CD14-positive monocyte (primary cell): ENCODE results near the gene NSMCE1. TPM values are rescaled to one million over a fixed set of nuclear protein-coding genes. Genes with fewer than 3 reads are reported as not detected.

Experiments used
- DNase-seq, 3 donors: peaks; one replicate each; pipeline ENCODE4 v3.0.0-alpha.2; 2011 to 2022
- H2AFZ ChIP-seq: 2 replicates; pipeline ENCODE4 v1.6.0; 2012; ENCODE audit warnings: mild to moderate bottlenecking, low read depth, low read length, inconsistent platforms; ENCODE audit not compliant: insufficient read depth, poor library complexity, severe bottlenecking
- H3K27ac ChIP-seq, 2 donors: 1 replicate in 1 of 2; 2 replicates in 1 of 2; pipeline ENCODE4 v1.5.1; 2012 to 2013; ENCODE audit warnings: low read length in 2 of 2, control low read depth in 1 of 2, inconsistent platforms in 1 of 2, low read depth in 1 of 2, mild to moderate bottlenecking in 1 of 2
- H3K27me3 ChIP-seq, 2 donors: one replicate each; pipeline versions ENCODE4 v1.6.0 to v1.6.1; 2011 to 2013; ENCODE audit warnings: low read length in 2 of 2; ENCODE audit not compliant: control insufficient read depth in 2 of 2, insufficient read depth in 2 of 2
- H3K36me3 ChIP-seq, 2 donors: replicated peaks in 1 of 2; 1 replicate in 1 of 2; 2 replicates in 1 of 2; pipeline versions ENCODE4 v1.5.1 to v1.6.1; 2012 to 2013; ENCODE audit warnings: low read length in 2 of 2, control low read depth in 1 of 2, inconsistent platforms in 1 of 2, mild to moderate bottlenecking in 1 of 2; ENCODE audit not compliant: insufficient read depth in 2 of 2, control insufficient read depth in 1 of 2
- H3K4me1 ChIP-seq, 2 donors: 1 replicate in 1 of 2; 2 replicates in 1 of 2; pipeline versions ENCODE4 v1.5.1 to v1.6.1; 2012 to 2013; ENCODE audit warnings: low read length in 2 of 2, control low read depth in 1 of 2, inconsistent platforms in 1 of 2, mild to moderate bottlenecking in 1 of 2, moderate library complexity in 1 of 2; ENCODE audit not compliant: insufficient read depth in 2 of 2, control insufficient read depth in 1 of 2
- H3K4me2 ChIP-seq: replicated peaks from 2 replicates; pipeline ENCODE3; 2012; ENCODE audit warnings: low read length, moderate library complexity, mild to moderate bottlenecking; ENCODE audit not compliant: poor library complexity, severe bottlenecking; ENCODE audit errors: extremely low read depth
- H3K4me3 ChIP-seq, 3 experiments: fragments of 200-600 bp in 1 of 3; sonication (generic) in 1 of 3; replicated peaks in 1 of 3; 1 replicate in 2 of 3; 2 replicates in 1 of 3; pipeline ENCODE4 v1.5.1; 2011 to 2013; ENCODE audit warnings: low read length in 3 of 3, mild to moderate bottlenecking in 3 of 3, control low read depth in 2 of 3, low read depth in 2 of 3, inconsistent platforms in 1 of 3, moderate library complexity in 1 of 3
- H3K79me2 ChIP-seq: 2 replicates; pipeline ENCODE4 v1.6.0; 2012; ENCODE audit warnings: mild to moderate bottlenecking, control low read depth, inconsistent platforms, low read length, moderate library complexity; ENCODE audit not compliant: insufficient read depth
- H3K9ac ChIP-seq: 2 replicates; pipeline ENCODE4 v1.6.0; 2017; ENCODE audit warnings: low read length, mild to moderate bottlenecking; ENCODE audit not compliant: insufficient read depth, poor library complexity, severe bottlenecking
- H3K9me3 ChIP-seq, 2 donors: replicated peaks in 1 of 2; 1 replicate in 1 of 2; 2 replicates in 1 of 2; pipeline versions ENCODE4 v1.5.1 to v1.6.1; 2012 to 2013; ENCODE audit warnings: low read length in 2 of 2, control low read depth in 1 of 2; ENCODE audit not compliant: control insufficient read depth in 1 of 2, insufficient read depth in 1 of 2
- H4K20me1 ChIP-seq: 2 replicates; pipeline ENCODE4 v1.6.0; 2012; ENCODE audit warnings: mild to moderate bottlenecking, low read length, control low read depth, moderate library complexity; ENCODE audit not compliant: insufficient read depth
- H3K27ac Mint-ChIP-seq, 7 donors: one replicate each; pipeline ENCODE4 v1.8.0; 2020; ENCODE audit warnings: mild to moderate bottlenecking in 7 of 7, mixed read lengths in 7 of 7, moderate library complexity in 6 of 7, inconsistent platforms in 2 of 7
- H3K27me3 Mint-ChIP-seq, 3 donors: one replicate each; pipeline ENCODE4 v1.8.0; 2021 to 2022; ENCODE audit warnings: low read depth in 3 of 3, mild to moderate bottlenecking in 3 of 3, mixed read lengths in 3 of 3, moderate library complexity in 3 of 3, inconsistent platforms in 1 of 3
- H3K36me3 Mint-ChIP-seq, 2 donors: one replicate each; pipeline ENCODE4 v1.8.0; 2020; ENCODE audit warnings: mixed read lengths in 2 of 2, inconsistent platforms in 1 of 2, mild to moderate bottlenecking in 1 of 2
- H3K4me1 Mint-ChIP-seq: one replicate; pipeline ENCODE4 v1.8.0; 2020; ENCODE audit warnings: mild to moderate bottlenecking, mixed read lengths
- H3K4me3 Mint-ChIP-seq, 2 donors: one replicate each; pipeline ENCODE4 v1.8.0; 2020; ENCODE audit warnings: mild to moderate bottlenecking in 2 of 2, mixed read lengths in 2 of 2, moderate library complexity in 1 of 2
- H3K9me3 Mint-ChIP-seq, 7 donors: one replicate each; pipeline ENCODE4 v1.8.0; 2020 to 2022; ENCODE audit warnings: mixed read lengths in 7 of 7, mild to moderate bottlenecking in 6 of 7, moderate library complexity in 6 of 7, inconsistent platforms in 2 of 7
- WGBS: methylation state at CpG from one replicate; pipeline ENCODE4 v1.1.5; 2013; ENCODE audit warnings: missing lambda C conversion rate; ENCODE audit not compliant: insufficient coverage; 5-methylcytosine and 5-hydroxymethylcytosine counted together
- intact Hi-C, 2 donors: fragments of 100-400 bp; cut with micrococcal nuclease; formaldehyde crosslinking; loops; one replicate each; pipeline versions ENCODE4 v1.15.0 to v1.15.1; 2023
- polyA plus RNA-seq, 3 donors: library from polyadenylated mRNA; depleted of rRNA in 1 of 3; unstranded in 2 of 3; stranded (reverse) in 1 of 3; fragments of 300-500 nt in 2 of 3; fragments of >200 nt in 1 of 3; fragmentation: Illumina TruSeq in 2 of 3; gene quantifications; 1 replicate in 2 of 3; 2 replicates in 1 of 3; pipeline ENCODE4 v1.2.3, GENCODE V29; 2012 to 2021
- TF ChIP-seq, protein P1 (sequence below): fragments of 200-600 bp; IDR thresholded peaks from one replicate; pipeline ENCODE4 v1.8.0; 2022; ENCODE audit warnings: antibody characterized with exemption, mild to moderate bottlenecking

Gene NSMCE1
- polyA plus RNA-seq, 3 donors: 19.6 to 85.2 (median 82.6) TPM

DNA sequence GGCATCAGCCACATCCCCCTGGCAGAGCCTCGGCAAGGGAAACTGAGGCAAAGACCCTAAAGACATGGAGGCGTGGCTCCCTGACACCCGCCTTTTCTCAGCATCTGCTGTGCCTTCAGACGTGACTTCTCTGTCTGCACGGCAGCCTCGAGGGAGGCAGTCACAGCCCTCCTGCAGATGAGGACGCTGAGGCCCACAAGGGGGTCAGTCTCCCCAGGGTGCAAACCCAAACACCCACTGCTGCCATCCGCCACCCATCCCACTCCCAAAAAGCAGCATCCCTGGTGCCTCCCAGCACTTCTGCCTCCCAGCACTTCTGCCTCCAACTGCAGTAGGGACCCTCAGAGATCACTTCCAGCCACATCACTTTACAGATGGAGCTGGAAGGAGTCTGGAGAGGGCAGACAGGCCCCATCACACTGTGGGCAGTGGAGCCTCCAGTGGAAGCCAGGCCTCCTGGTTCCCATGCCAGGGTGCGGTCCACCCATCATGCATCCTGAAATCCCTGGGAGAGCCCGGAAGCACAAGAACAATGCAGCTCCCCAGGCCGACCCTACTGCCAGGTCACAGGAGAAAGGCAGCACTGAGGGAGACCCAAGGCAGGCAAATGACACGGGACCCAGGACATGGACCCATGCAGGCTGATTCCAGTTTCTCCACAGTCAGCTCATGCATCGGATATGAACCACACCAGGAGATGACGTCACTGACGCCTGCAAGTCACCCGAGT is 41.4 kb downstream of the NSMCE1 start:
- Mint-ChIP-seq H3K27me3 (peaks cover 0 to 3% (median 1%) of the 10 kb centered on the region in 3 donors), H3K36me3 (peaks cover 42 to 67% of the 10 kb centered on the region in 2 donors), H3K27ac (peak overlapping the region in 2 of 7 donors; percentile 4 to 59), H3K4me1 (peaks cover 17% of the 10 kb centered on the region), H3K9me3 (no peaks in the 10 kb centered on the region), H3K4me3 (no peak overlapping the region)
- Histone ChIP-seq H3K27ac (no peak overlapping the region), H3K79me2 (no peaks in the 10 kb centered on the region), H3K27me3 (no peaks in the 10 kb centered on the region), H3K36me3 (peaks cover 40 to 46% of the 10 kb centered on the region in 2 donors), H3K9ac (no peak overlapping the region), H4K20me1 (no peaks in the 10 kb centered on the region), H3K4me1 (peaks cover 5 to 7% of the 10 kb centered on the region in 2 donors), H3K9me3 (no peaks in the 10 kb centered on the region), H3K4me3 (no peak overlapping the region), H2AFZ (no peak overlapping the region), H3K4me2 (no peak overlapping the region)
- WGBS: 98% methylated on average over 11 of the region's 16 CpGs
- intact Hi-C loops: no loop called here
- no peak for DNase-seq
- TF ChIP-seq, protein P1, sequence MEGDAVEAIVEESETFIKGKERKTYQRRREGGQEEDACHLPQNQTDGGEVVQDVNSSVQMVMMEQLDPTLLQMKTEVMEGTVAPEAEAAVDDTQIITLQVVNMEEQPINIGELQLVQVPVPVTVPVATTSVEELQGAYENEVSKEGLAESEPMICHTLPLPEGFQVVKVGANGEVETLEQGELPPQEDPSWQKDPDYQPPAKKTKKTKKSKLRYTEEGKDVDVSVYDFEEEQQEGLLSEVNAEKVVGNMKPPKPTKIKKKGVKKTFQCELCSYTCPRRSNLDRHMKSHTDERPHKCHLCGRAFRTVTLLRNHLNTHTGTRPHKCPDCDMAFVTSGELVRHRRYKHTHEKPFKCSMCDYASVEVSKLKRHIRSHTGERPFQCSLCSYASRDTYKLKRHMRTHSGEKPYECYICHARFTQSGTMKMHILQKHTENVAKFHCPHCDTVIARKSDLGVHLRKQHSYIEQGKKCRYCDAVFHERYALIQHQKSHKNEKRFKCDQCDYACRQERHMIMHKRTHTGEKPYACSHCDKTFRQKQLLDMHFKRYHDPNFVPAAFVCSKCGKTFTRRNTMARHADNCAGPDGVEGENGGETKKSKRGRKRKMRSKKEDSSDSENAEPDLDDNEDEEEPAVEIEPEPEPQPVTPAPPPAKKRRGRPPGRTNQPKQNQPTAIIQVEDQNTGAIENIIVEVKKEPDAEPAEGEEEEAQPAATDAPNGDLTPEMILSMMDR: no peak

DNA sequence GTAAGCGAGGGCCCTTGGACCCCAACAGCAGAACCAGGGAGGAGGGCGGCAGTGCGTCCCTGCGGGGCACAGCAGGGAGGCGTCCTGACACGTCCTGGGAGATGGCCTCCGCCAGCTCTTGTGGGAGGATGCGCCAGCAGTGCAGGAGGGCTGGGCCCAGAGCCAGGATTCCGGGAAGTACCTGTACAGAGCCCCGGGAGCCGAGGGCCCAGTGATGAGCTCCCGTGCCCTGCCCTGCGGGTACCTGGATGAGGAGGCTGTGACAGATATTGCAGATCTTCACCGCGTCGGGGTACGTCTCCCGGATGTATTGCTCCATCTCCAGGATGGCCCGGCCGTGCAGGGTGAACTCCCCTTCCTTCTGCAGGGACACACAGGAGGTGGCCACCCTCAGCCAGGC is 42.1 kb downstream of the NSMCE1 start:
- intact Hi-C loops: no loop called here
- H3K27me3 ChIP-seq: no peaks in the 10 kb centered on the region
- H3K27me3 Mint-ChIP-seq: peaks cover 0 to 1% (median 0%) of the 10 kb centered on the region in 3 donors
- H3K36me3 ChIP-seq: peaks cover 40 to 46% of the 10 kb centered on the region in 2 donors
- TF ChIP-seq, protein P1: no peak
- H3K9me3 ChIP-seq: no peaks in the 10 kb centered on the region
- peaks cover 11% of the 10 kb centered on the region for H3K4me1 Mint-ChIP-seq
- H2AFZ ChIP-seq: no peak overlapping the region
- peaks cover under 1 to 5% of the 10 kb centered on the region in 2 donors for H3K4me1 ChIP-seq
- H3K4me3 Mint-ChIP-seq: no peak overlapping the region
- H3K27ac Mint-ChIP-seq: no peak overlapping the region
- no peak overlapping the region for H3K4me2 ChIP-seq
- DNase-seq: no peak
- H3K9ac ChIP-seq: no peak overlapping the region
- no peak overlapping the region for H3K27ac ChIP-seq
- 90% methylated on average over 18 of the region's 20 CpGs for WGBS
- H3K79me2 ChIP-seq: no peaks in the 10 kb centered on the region
- H3K36me3 Mint-ChIP-seq: peaks cover 39 to 63% of the 10 kb centered on the region in 2 donors
- H3K9me3 Mint-ChIP-seq: no peaks in the 10 kb centered on the region
- H4K20me1 ChIP-seq: no peaks in the 10 kb centered on the region
- no peak overlapping the region for H3K4me3 ChIP-seq
